OCI-LY3 (cell line): ENCODE measurements around the gene STRA6.

Experiments
- H2AFZ ChIP-seq: fragments of 200-600, 300-600 bp; shearing (Covaris generic); 2 replicates; pipeline ENCODE4 v1.6.0; 2014; ENCODE audit warnings: antibody characterized with exemption, low read depth, low read length
- H3K27ac ChIP-seq: fragments of 200-600, 300-600 bp; sonication (generic); 2 replicates; pipeline ENCODE4 v1.5.1; 2014; ENCODE audit warnings: mild to moderate bottlenecking, low read length, moderate library complexity, mixed read lengths
- H3K27me3 ChIP-seq: fragments of 200-600, 300-600 bp; sonication (generic); 2 replicates; pipeline ENCODE4 v1.6.1; 2014; ENCODE audit warnings: low read depth, low read length, mixed read lengths
- H3K36me3 ChIP-seq: fragments of 200-600, 300-600 bp; sonication (generic); replicated peaks from 2 replicates; pipeline ENCODE3; 2014; ENCODE audit warnings: low read depth, low read length, mixed read lengths
- H3K4me1 ChIP-seq: fragments of 300-600, 200-600 bp; sonication (generic); 2 replicates; pipeline ENCODE4 v1.6.1; 2014; ENCODE audit warnings: low read length, mixed read lengths
- H3K4me2 ChIP-seq: fragments of 200-600, 300-600 bp; sonication (generic); 2 replicates; pipeline ENCODE4 v1.6.1; 2014; ENCODE audit warnings: low read length, mixed read lengths
- H3K4me3 ChIP-seq: fragments of 300-600, 200-600 bp; sonication (generic); 2 replicates; pipeline ENCODE4 v1.5.1; 2014; ENCODE audit warnings: antibody characterized with exemption, mild to moderate bottlenecking, low read length, moderate library complexity
- H3K79me2 ChIP-seq: fragments of 300-600, 200-600 bp; shearing (Covaris generic); 2 replicates; pipeline ENCODE4 v1.6.1; 2014; ENCODE audit warnings: mild to moderate bottlenecking, low read length, mixed read lengths
- H3K9ac ChIP-seq: fragments of 300-600, 200-600 bp; shearing (Covaris generic); 2 replicates; pipeline ENCODE4 v1.6.0; 2014; ENCODE audit warnings: mild to moderate bottlenecking, low read length, moderate library complexity
- H3K9me3 ChIP-seq: fragments of 200-600, 300-600 bp; shearing (Covaris generic); 2 replicates; pipeline ENCODE4 v1.6.1; 2014; ENCODE audit warnings: low read length, mixed read lengths; ENCODE audit not compliant: insufficient read depth
- H4K20me1 ChIP-seq: fragments of 200-600, 300-600 bp; sonication (generic); 2 replicates; pipeline ENCODE4 v1.6.1; 2016; ENCODE audit warnings: low read length, mixed read lengths; ENCODE audit not compliant: insufficient read depth
- EZH2phosphoT487 ChIP-seq: fragments of 200-600 bp; shearing (Covaris generic); IDR thresholded peaks from 2 replicates; pipeline ENCODE4 v1.6.1; 2018; ENCODE audit warnings: antibody characterized with exemption, mixed run types, low read depth
- TF ChIP-seq, protein P1 (sequence below): fragments of 200-600, 300-600 bp; sonication (generic); IDR thresholded peaks from 2 replicates; pipeline ENCODE4 v1.5.1; 2014; ENCODE audit warnings: antibody characterized with exemption, low read length, low read depth

The STRA6 gene

DNA sequence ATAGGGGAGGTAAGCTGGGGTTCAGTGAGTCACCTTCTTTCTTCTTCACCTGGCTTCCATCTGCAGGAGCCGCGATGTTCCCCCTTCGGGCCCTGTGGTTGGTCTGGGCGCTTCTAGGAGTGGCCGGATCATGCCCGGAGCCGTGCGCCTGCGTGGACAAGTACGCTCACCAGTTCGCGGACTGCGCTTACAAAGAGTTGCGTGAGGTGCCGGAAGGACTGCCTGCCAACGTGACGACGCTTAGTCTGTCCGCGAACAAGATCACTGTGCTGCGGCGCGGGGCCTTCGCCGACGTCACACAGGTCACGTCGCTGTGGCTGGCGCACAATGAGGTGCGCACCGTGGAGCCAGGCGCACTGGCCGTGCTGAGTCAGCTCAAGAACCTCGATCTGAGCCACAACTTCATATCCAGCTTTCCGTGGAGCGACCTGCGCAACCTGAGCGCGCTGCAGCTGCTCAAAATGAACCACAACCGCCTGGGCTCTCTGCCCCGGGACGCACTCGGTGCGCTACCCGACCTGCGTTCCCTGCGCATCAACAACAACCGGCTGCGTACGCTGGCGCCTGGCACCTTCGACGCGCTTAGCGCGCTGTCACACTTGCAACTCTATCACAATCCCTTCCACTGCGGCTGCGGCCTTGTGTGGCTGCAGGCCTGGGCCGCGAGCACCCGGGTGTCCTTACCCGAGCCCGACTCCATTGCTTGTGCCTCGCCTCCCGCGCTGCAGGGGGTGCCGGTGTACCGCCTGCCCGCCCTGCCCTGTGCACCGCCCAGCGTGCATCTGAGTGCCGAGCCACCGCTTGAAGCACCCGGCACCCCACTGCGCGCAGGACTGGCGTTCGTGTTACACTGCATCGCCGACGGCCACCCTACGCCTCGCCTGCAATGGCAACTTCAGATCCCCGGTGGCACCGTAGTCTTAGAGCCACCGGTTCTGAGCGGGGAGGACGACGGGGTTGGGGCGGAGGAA lies 69.6 kb downstream of the STRA6 start:
- no peak overlapping the region for H3K4me3 ChIP-seq
- no peaks in the 10 kb centered on the region for H3K27me3 ChIP-seq
- H3K27ac ChIP-seq: no peak overlapping the region
- no peak overlapping the region for H3K9ac ChIP-seq
- H3K4me2 ChIP-seq: no peak overlapping the region
- H3K9me3 ChIP-seq: no peaks in the 10 kb centered on the region
- H3K79me2 ChIP-seq: no peaks in the 10 kb centered on the region
- no peak overlapping the region for H2AFZ ChIP-seq
- TF ChIP-seq EZH2phosphoT487: no peak
- TF ChIP-seq, protein P1, sequence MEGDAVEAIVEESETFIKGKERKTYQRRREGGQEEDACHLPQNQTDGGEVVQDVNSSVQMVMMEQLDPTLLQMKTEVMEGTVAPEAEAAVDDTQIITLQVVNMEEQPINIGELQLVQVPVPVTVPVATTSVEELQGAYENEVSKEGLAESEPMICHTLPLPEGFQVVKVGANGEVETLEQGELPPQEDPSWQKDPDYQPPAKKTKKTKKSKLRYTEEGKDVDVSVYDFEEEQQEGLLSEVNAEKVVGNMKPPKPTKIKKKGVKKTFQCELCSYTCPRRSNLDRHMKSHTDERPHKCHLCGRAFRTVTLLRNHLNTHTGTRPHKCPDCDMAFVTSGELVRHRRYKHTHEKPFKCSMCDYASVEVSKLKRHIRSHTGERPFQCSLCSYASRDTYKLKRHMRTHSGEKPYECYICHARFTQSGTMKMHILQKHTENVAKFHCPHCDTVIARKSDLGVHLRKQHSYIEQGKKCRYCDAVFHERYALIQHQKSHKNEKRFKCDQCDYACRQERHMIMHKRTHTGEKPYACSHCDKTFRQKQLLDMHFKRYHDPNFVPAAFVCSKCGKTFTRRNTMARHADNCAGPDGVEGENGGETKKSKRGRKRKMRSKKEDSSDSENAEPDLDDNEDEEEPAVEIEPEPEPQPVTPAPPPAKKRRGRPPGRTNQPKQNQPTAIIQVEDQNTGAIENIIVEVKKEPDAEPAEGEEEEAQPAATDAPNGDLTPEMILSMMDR: no peak
- H3K4me1 ChIP-seq: no peaks in the 10 kb centered on the region
- no peaks in the 10 kb centered on the region for H3K36me3 ChIP-seq
- no peaks in the 10 kb centered on the region for H4K20me1 ChIP-seq

DNA sequence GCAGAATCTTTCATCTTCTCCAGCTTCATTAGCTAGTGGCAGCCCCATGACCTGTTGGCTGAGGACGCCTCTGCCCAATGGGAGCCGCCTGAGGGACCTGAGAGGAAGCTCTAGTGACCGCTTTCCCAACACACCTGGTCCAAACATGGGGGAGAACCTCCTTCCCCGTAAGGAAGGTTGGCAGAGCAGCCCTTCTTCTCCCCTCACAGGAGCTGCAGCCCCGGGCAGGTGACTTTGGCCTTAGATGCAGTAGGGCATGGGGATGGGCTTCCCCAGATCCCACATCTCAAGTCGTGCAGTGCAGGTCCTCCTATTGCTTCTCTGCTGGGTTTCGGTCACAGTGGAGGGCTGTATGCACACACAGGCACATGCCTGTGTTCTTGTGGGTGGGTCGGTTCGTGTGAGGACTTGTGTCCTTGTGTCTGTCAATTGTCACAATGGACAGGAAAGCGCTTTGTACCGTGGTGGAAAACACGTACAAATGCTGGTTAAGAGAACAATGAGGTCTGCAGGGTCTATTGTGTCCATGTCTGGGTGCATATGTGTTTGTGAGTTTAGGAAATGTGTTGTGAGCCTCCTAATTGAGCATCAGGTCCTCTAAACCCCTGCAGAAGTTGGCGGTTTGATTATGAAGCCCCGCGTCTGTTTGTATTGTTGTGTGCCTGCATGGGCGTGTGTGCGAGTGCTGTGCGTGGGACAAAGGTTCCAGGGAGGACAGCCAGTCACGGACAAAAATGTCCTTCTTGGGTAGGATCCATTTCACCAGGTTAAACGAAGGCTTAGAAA lies 70.8 kb downstream of the STRA6 start:
- no peaks in the 10 kb centered on the region for H3K79me2 ChIP-seq
- no peaks in the 10 kb centered on the region for H3K27me3 ChIP-seq
- H3K4me1 ChIP-seq: peaks cover 5% of the 10 kb centered on the region; the same call in 1 of the 2 replicates
- no peaks in the 10 kb centered on the region for H3K36me3 ChIP-seq
- H3K9ac ChIP-seq: no peak overlapping the region
- no peaks in the 10 kb centered on the region for H3K9me3 ChIP-seq
- no peaks in the 10 kb centered on the region for H4K20me1 ChIP-seq
- TF ChIP-seq EZH2phosphoT487: no peak
- TF ChIP-seq, protein P1: no peak
- no peak overlapping the region for H3K27ac ChIP-seq
- no peak overlapping the region for H2AFZ ChIP-seq
- no peak overlapping the region for H3K4me2 ChIP-seq
- H3K4me3 ChIP-seq: no peak overlapping the region

DNA sequence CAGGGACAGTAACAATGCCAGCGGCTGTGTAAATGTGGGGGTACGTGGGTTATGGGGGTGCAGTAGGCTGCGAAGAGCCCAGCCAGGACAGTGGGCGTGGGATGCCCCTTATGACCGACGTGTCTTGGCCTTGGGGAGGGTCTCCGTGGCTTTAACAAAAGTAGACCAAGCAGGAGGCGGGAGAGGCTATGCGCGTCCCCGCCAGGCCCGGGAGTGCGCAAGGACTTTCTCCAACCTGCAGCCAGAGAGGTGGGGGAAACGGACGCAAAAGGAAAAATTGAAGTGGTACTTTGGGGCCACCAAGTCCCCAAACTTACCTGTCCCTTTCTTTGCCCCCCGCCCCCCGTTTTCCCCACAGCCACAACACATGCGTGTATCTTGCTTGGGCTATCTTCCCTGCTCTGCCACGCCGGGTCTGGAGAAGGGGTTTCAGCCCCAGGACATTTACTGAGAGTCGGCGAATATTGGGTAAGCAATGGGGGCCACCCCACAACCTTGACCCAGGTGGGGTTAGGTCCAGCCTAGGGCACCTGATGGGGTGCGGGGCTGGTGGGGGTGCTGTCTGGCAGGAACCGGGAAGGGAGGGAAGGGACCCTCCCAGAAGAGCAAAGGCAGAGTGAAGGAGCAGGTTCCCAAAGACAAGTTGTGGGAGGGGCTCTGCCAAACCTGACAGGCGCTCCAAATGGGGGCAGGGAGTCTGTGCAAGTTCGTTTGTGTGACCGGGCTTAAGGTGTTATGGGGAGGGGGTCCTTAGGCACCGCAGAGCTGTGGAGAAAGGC lies 71.5 kb downstream of the STRA6 start:
- Histone ChIP-seq H3K9me3 (no peaks in the 10 kb centered on the region), H2AFZ (no peak overlapping the region), H3K27ac (no peak overlapping the region), H3K27me3 (no peaks in the 10 kb centered on the region), H3K9ac (no peak overlapping the region), H4K20me1 (no peaks in the 10 kb centered on the region), H3K4me3 (no peak overlapping the region), H3K36me3 (no peaks in the 10 kb centered on the region), H3K4me2 (no peak overlapping the region), H3K79me2 (no peaks in the 10 kb centered on the region), H3K4me1 (peaks cover 5% of the 10 kb centered on the region; the same call in 1 of the 2 replicates)
- TF ChIP-seq, protein P1: no peak
- no peak for TF ChIP-seq EZH2phosphoT487
